Psoas muscle (tissue), 8 donors: ENCODE measurements around the gene WDR70. TPM values are rescaled to one million over a fixed set of nuclear protein-coding genes. Genes with fewer than 3 reads are reported as not detected.

ENCODE experiments used
- ATAC-seq, 4 donors: fragments of 200-7000 bp; cut with Tn5 transposase; one replicate each; pipeline ENCODE4 v1.9.1; 2020; ENCODE audit warnings: moderate library complexity in 3 of 4, mild to moderate bottlenecking in 2 of 4
- DNase-seq, 2 donors: peaks; one replicate each; pipeline ENCODE4 v3.0.0-alpha.2; 2020
- H3K27ac ChIP-seq: fragments of 200-600 bp; one replicate; pipeline ENCODE4 v1.8.0; 2022
- H3K27me3 ChIP-seq, 3 donors: fragments of 200-600 bp in 1 of 3; one replicate each; pipeline versions ENCODE4 v1.6.1 to v1.8.0; 2013 to 2022; ENCODE audit warnings: low read length in 2 of 3, mild to moderate bottlenecking in 2 of 3, moderate library complexity in 1 of 3; ENCODE audit not compliant: insufficient read depth in 3 of 3
- H3K36me3 ChIP-seq, 2 donors: fragments of 200-600 bp in 1 of 2; one replicate each; pipeline versions ENCODE4 v1.6.1 to v1.8.0; 2013 to 2022; ENCODE audit warnings: low read depth in 1 of 2, mild to moderate bottlenecking in 1 of 2, moderate library complexity in 1 of 2; ENCODE audit not compliant: insufficient read depth in 1 of 2
- H3K4me1 ChIP-seq: fragments of 200-600 bp; one replicate; pipeline ENCODE4 v1.8.0; 2022
- H3K4me3 ChIP-seq: fragments of 200-600 bp; one replicate; pipeline ENCODE4 v1.8.0; 2022; ENCODE audit warnings: mild to moderate bottlenecking
- H3K9me3 ChIP-seq: fragments of 200-600 bp; one replicate; pipeline ENCODE4 v1.8.0; 2022
- WGBS, 3 donors: extraction: QIAGEN DNeasy Blood & Tissue Kit; methylation state at CpG; one replicate each; pipeline versions ENCODE4 v1.1.6 to v1.1.7; 2013; 5-methylcytosine and 5-hydroxymethylcytosine counted together
- intact Hi-C, 2 donors: fragments of 100-400 bp; cut with DNase I; formaldehyde crosslinking; loops; one replicate each; pipeline versions ENCODE4 v1.11.0 to v1.14.2; 2022
- polyA plus RNA-seq, 3 donors: library from polyadenylated mRNA; stranded (reverse); fragments of 200-250 nt; gene quantifications; one replicate each; pipeline ENCODE4 v1.2.3, GENCODE V29; 2013
- total RNA-seq, 4 donors: library from RNA; stranded (reverse); fragmentation: NEBNext Ultra II Directional in 2 of 4; extraction: Animal tissue kit (Norgen Biotek cat#: 25700) in 2 of 4; gene quantifications; one replicate each; pipeline versions ENCODE4 v1.2.1 to v1.2.4, GENCODE V29; 2021 to 2023
- TF ChIP-seq, protein P1 (sequence below): fragments of 200-600 bp; IDR thresholded peaks from one replicate; pipeline ENCODE4 v1.8.0; 2022; ENCODE audit warnings: antibody characterized with exemption
- donor health status: healthy with polysubstance abuse.
- donor health status: DM: no; HTN: no; CAD: no; lungs with moderate emphysema.
- donor health status: Bipolar disorder and iron deficiency.
- donor health status: healthy.
- donor health status: DM: yes; HTN: yes; CAD: no.
- donor health status: DM: no; HTN: no; CAD: no.
- donor health status: DM: no; HTN: no; CAD: no.
- donor health status: DM: yes; HTN: yes; CAD: no.

WDR70 gene
- total and polyA plus RNA-seq, 7 donors, result 16.3 to 37.8 (median 26.0) TPM

DNA sequence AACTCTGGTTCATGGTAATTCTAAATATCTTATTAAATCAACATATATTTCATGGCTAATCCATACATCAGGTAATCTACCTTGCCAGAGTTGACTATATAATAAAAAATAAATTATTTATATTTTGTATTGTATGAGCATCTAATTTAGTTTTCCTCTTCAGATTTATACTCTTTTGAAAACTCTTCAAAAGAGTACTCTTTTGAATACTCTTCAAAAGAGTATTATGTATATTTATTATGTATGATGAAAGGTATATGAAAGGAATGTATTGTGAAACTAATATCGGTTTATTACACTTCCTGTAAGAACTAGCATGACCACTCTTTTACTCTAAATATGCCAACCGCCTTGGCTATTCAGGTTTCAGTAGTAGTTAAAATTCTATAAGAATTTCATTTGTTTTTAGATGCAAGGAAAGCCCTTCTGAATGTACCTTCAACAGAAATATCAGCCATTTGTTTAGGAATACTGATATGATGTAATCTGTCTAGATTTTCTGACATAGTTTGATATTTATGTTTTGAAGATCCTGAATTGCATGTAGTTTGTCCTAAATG is 178.7 kb downstream of the WDR70 start:
- TF ChIP-seq, protein P1, sequence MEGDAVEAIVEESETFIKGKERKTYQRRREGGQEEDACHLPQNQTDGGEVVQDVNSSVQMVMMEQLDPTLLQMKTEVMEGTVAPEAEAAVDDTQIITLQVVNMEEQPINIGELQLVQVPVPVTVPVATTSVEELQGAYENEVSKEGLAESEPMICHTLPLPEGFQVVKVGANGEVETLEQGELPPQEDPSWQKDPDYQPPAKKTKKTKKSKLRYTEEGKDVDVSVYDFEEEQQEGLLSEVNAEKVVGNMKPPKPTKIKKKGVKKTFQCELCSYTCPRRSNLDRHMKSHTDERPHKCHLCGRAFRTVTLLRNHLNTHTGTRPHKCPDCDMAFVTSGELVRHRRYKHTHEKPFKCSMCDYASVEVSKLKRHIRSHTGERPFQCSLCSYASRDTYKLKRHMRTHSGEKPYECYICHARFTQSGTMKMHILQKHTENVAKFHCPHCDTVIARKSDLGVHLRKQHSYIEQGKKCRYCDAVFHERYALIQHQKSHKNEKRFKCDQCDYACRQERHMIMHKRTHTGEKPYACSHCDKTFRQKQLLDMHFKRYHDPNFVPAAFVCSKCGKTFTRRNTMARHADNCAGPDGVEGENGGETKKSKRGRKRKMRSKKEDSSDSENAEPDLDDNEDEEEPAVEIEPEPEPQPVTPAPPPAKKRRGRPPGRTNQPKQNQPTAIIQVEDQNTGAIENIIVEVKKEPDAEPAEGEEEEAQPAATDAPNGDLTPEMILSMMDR, result no peak
- H3K27me3 ChIP-seq, result no peaks in the 10 kb centered on the region
- H3K27ac ChIP-seq, result no peak overlapping the region
- peaks cover 14% of the 10 kb centered on the region for H3K4me1 ChIP-seq
- no peak for ATAC-seq
- H3K4me3 ChIP-seq, result no peak overlapping the region
- no peaks in the 10 kb centered on the region for H3K36me3 ChIP-seq
- no peaks in the 10 kb centered on the region for H3K9me3 ChIP-seq
- WGBS, 3 donors, result 93 to 99% (median 98%) methylated on average over 2 of the region's 2 CpGs
- DNase-seq, result no peak
- intact Hi-C loops, result no loop called here

DNA sequence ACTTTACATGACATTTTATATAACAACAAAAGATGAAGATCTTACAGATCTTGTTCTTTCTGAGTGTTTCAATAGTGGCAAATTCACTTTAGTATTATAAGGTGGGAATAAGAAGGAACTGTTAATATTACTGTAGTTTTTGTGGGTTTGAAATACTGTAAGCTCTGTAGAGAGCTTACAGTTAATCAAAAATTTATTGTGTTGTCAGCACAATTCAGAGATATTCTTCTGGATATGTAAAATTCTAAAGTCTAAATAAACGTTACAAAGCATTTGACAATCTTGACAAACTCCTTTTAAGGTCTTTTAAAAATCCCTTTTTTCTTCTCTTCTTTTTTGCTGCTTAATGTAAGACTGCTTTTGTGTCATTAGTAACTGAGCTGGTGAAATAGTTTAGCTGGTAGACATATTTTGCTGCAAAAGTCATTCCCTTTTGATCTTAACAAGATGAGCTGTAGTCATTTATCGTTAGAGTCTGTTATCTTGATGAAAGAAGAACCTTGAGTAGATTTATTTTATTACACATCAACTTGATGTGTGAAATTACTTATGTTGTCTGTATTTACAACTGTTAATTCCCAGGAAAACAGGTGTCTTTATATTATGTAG is 186.0 kb downstream of the WDR70 start:
- H3K27me3 ChIP-seq, result no peaks in the 10 kb centered on the region
- H3K4me1 ChIP-seq, result peaks cover 47% of the 10 kb centered on the region
- no peaks in the 10 kb centered on the region for H3K36me3 ChIP-seq
- H3K9me3 ChIP-seq, result no peaks in the 10 kb centered on the region
- TF ChIP-seq, protein P1, result no peak
- no peak overlapping the region for H3K4me3 ChIP-seq
- DNase-seq, result no peak
- no peak overlapping the region for H3K27ac ChIP-seq
- intact Hi-C loops, result no loop called here
- 38 to 54% (median 42%) methylated on average over 2 of the region's 2 CpGs for WGBS, 3 donors
- ATAC-seq, result no peak

DNA sequence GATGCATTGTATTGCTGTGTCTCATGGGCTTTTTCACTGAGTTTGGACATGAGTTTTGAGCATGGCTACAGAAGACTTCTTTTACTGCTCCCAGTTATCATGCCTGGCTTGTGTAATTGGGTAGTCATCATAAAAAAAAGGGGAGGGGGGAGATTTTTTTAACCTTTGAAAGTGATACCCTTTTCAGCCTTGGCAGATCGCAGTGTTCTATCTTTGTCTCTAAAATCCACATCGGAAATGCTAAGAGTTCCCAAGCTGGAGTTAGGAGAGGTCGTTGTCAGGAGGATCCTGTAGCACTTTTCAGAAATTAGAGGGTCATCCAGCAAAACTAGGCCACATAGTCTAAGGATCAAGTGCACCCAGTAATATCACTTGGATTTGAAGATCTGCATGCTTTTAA is 188.4 kb downstream of the WDR70 start:
- intact Hi-C loops, result no loop called here
- 27 to 49% (median 27%) methylated on average over 3 of the region's 3 CpGs for WGBS, 3 donors
- Histone ChIP-seq H3K4me1 (peaks cover 47% of the 10 kb centered on the region), H3K27ac (peak overlapping the region; percentile 57), H3K36me3 (no peaks in the 10 kb centered on the region), H3K27me3 (no peaks in the 10 kb centered on the region), H3K4me3 (no peak overlapping the region), H3K9me3 (no peaks in the 10 kb centered on the region)
- DNase-seq, result no peak
- TF ChIP-seq, protein P1, result no peak
- peak; percentile 67 to 81 (median 72) for ATAC-seq

DNA sequence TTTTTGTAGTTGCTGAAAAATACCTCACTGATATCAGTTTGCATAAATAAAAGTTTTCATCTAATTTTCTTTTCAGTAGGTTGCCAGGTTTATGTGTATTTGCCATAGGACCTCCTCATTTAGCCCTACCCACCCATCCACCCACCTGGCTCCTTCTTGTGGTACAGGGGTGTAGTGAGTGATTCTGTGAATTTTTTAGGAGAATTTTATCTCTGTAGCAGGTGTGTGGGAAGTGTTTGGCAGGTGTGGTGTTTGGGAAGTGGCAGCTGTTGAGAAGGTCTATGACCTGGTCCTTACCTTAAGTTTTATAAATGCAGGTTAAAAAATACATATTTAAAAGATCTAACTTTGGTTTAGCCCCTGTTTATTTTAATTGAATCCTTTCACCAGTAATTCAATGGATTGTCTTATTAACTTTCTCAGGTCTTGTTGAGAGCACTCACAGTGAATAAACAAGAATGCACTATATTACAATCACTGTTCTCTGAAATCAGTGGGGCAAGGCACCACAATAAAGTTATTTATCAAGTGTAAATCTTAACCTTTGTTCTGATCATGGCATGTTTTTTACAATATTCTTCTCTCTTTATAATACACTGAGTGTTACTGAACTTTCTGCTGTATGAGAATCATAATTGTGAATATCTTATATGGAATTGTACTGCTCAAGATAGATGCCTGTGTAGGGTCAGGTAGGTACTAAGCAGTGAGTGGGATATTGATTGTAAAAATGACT is 189.1 kb downstream of the WDR70 start:
- Histone ChIP-seq H3K4me1 (peaks cover 47% of the 10 kb centered on the region), H3K27me3 (no peaks in the 10 kb centered on the region), H3K9me3 (no peaks in the 10 kb centered on the region), H3K27ac (peak overlapping the region; percentile 57), H3K4me3 (no peak overlapping the region), H3K36me3 (no peaks in the 10 kb centered on the region)
- ATAC-seq, result peak in 1 of 4 donors; percentile 14
- TF ChIP-seq, protein P1, result no peak
- DNase-seq, result no peak
- intact Hi-C loops, result no loop called here
